CD4-positive, alpha-beta T cell treated with Interleukin-4 for 4 hours (primary cell): ENCODE data around the gene H1-8.
"Not testable (repeated sequence)": the region's sequence is repeated elsewhere in the genome, so short reads cannot be mapped to it uniquely, and the experiment has no call there.

Source experiments
- DNase-seq: peaks from one replicate; pipeline ENCODE4 v3.0.0-alpha.2; 2020

H1-8 gene

DNA sequence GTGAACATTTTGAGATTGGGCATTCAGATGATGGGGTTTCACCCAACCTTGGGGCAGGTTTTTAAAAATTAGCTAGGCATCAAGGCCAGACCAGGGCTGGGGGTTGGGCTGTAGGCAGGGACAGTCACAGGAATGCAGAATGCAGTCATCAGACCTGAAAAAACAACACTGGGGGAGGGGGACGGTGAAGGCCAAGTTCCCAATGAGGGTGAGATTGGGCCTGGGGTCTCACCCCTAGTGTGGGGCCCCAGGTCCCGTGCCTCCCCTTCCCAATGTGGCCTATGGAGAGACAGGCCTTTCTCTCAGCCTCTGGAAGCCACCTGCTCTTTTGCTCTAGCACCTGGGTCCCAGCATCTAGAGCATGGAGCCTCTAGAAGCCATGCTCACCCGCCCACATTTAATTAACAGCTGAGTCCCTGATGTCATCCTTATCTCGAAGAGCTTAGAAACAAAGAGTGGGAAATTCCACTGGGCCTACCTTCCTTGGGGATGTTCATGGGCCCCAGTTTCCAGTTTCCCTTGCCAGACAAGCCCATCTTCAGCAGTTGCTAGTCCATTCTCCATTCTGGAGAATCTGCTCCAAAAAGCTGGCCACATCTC lies 8.4 kb upstream of the H1-8 start:
- no peak for DNase-seq

DNA sequence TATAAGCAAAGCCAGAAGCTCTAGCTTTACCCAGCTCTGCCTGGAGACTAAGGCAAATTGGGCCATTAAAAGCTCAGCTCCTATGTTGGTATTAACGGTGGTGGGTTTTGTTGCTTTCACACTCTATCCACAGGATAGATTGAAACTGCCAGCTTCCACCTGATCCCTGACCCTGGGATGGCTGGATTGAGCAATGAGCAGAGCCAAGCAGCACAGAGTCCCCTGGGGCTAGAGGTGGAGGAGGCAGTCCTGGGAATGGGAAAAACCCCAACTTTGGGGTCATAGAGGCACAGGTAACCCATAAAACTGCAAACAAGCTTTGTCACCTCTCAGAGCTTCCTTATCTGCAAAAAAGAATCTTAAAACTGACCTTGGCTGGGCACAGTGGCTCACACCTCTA lies 7.9 kb upstream of the H1-8 start:
- no peak for DNase-seq

DNA sequence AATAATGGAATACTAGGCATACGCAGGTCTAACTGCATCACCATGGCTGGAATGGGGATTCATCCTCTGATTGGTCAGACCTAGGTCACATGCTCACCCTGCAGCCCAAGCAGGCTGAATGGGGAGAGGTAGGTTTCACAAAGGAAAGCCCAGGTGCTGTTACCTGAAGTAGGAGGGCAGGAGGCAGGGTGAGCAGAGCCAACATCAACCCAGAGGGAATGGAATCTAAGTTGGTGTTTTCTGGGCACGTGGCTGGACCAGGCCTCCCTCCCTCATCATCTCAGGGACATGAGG lies 6.7 kb upstream of the H1-8 start:
- DNase-seq: no peak

DNA sequence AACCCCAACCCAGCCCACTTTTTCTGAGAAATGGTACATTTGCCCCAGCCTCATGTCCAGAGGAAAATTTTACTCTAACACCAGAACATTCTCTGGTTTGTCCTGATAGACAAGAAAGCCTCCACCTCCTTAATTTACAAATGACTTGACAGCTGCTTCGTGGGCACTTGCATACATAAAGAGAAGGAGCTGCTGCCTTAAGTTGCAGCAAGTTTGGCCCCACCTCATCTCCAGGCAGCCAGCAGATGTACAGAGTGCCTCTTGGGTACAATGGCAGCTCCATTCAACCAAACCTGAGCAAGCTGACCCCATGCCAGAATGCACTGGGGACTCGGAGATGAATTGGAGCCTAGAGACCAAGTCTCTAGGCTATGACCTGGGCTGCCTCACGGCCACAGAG lies 6.2 kb upstream of the H1-8 start:
- DNase-seq: no peak

DNA sequence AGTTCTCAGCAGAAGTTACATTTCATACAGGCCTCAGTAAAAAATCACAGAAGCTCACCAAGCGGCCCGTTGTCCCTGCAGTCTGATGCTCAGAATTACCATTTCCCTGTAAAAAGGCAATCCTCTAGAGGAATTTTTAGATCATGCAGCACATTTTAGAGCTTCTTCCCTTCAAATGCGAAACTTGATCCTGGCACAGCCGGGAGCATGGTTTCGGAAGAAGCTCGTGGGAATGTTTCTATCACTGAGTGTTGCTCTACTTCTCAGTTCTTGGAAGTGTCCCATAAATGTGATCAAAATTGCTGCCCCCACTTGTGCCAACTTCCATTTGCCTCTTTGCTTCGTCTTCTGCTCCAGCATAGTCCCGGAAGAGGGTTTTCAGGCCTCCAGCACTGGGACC lies 3.8 kb upstream of the H1-8 start:
- no peak for DNase-seq

DNA sequence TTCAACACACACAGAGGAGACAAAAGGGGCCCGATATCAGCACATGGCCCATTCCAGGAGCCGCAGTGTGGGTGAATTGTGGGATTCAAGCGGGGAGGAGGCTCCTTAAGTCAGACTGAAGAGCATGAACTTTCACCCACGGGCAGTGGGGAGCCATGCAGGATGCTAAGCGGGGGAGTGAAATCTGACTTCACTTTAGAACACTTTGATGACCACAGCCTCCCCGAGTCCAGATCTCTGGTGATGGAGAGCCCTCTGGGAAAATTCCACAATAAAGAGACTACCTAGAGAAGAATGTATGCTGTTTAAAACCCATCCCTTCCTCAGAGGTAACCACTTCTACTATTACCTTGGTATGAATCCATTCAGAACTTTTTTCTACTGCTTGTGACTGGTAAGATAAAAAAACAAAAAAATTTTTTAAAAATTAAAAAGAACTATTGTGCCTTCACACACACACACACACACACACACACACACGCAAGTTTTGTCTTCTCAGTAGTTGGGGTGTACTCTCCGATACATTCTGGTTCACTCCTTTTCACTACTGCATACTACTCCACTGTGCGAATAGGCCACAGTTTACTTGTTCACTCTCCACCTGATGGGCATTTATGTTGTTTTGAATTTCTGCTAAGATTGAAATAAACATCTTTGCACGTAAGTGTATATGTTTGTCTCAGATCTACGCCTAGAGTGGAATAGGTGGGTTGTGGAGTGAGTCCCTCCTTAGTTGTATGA lies 2.0 kb upstream of the H1-8 start:
- DNase-seq: no peak

DNA sequence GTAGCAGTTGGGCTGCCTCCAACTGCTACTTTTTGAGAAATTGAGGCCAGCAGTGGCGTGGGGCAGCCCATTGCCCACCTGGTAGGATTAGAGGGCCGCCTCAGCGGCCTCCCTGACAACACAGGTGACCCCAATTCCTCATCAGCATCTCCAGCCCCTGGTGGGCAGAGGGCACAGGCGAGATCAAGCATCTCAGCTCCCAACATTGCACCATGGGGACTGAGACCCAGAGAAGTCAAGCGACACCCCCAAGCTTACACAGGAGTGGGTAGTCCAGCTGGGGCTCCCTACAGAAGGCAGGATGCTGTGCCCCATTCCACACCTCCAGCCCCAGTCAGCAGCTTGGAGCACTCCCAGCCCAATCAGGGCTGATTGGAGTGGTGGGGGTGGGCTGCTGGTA lies 228 bp upstream of the H1-8 start:
- no peak for DNase-seq

DNA sequence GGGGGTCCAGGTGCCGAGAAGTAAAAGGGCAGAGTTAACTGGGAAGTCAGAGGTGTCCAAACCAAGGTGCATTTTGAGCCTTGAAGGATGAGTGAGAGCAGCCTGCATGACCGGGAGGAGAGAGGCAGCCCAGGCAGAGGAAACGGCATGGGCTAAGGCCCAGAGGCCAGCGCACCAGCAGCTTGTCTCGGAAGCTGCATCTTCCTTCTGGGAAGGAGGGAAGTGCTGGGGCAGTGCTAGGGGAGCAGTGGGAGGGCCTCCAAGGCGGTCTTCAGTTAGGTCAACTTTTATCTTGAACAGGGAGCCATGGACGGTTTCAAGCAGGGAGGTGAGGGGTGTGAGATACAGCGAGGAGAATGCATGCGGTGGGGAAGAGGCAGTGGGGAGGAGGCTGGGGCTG lies 1.0 kb downstream of the H1-8 start:
- no peak for DNase-seq

DNA sequence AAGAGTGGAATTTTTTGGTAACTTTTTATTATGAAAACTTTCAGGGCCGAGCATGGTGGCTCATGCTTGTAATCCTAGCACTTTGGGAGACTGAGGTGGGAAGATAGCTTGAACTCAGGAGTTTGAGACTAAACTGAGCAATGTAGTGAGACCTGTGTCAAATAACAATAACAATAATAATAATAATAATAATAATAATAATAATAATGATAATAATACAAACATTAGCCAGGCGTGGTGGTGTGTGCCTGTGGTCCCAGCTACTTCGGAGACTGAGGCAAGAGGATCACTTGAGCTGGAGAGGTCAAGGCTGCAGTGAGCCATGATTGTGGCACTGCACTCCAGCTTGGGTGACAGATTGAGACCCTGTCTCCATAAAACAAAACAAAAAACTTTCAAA lies 3.0 kb downstream of the H1-8 start:
- DNase-seq: not testable (repeated sequence)

DNA sequence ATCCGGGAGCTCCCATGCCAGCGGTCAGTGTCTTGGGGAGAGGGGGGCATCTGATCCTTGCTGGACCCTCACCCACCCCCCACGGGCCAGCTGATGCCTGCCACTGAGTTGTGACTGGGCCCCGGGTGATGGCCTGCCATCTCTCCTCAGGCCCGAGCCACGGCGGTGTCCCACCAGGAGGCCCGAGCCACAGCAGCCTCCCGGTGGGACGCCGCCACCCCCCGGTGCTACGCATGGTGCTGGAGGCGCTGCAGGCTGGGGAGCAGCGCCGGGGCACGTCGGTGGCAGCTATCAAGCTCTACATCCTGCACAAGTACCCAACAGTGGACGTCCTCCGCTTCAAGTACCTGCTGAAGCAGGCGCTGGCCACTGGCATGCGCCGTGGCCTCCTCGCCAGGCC lies 4.3 kb downstream of the H1-8 start:
- DNase-seq: no peak

DNA sequence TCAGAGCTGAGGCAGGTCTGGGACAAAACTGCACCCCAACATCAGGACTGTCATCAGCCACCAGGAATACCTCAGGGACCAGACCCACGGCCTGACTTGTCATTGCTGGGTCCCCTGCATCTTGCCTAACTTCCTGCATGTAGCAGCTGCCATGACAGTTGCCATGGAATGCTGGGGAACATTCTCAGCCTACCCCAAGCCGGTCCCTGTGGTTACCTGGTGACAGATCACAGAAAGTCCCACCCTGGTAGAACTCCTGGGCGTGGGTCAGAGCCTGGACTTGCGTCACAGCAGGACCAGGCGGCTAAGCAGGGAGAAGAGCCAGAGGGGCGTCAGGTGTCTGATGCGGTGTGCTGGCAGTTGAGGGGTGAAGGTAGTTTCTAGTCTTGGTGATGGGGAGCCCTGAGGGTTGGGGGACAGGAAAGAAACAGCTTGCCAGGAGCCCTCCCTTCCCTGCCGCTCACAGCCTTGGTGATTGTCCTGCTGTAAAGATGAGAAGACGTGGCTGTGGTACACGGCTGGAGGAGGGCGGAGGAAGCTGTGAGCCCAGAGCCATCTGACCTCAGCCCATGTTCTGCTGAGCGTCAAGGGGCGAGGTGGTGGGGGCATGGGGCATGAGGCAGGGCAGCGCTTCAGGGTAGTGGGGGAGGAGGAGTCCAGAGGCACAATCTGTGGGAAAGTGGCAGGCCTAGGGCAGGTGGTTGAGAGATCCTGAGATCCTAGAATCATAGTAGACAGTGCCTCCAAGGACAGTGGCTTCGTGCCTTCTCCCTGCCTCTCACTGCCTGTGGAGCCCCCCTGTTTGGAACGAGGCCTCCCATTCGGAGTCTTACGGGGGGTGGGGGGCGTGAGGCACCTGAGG lies 5.4 kb downstream of the H1-8 start:
- no peak for DNase-seq

DNA sequence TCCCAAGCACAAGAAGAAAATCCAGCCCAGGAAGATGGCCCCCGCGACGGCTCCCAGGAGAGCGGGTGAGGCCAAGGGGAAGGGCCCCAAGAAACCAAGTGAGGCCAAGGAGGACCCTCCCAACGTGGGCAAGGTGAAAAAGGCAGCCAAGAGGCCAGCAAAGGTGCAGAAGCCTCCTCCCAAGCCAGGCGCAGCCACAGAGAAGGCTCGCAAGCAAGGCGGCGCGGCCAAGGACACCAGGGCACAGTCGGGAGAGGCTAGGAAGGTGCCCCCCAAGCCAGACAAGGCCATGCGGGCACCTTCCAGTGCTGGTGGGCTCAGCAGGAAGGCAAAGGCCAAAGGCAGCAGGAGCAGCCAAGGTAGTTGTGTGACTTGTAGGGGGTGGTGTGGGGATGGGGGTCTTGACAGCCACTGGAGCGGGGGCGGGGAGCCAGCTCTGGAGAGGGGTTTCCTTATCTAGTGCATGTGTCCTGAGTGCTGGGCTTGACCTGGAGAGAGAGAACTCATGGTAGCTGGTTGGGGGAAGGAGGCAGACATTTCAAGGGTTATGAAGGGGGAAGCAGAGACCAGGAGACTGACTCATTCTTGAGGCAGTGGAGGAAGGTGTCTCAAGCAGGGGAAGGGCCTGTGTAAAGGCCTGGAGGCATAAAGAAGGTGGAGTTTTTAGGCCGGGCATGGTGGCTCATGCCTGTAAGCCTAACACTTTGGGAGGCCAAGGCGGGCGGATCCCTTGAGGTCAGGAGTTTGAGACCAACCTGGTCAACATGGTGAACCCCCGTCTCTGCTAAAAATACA lies 6.2 kb downstream of the H1-8 start:
- DNase-seq: no peak

DNA sequence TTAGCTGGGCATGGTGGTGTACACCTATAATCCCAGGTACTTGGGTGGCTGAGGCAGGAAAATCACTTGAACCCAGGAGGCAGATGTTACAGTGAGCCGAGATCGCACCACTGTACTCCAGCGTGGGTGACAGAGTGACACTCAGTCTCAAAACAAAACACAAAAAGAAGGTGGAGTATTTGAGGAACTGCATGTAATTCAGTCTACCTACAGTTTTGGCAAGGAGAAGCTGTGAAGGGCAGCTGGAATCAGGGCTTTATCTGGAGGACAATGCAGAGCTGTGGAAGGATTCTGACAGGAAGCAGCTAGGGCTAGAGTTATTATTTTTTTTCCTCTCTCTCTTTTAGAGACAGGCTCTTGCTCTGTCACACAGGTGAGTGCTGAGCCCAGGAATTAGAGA lies 6.8 kb downstream of the H1-8 start:
- DNase-seq: no peak

DNA sequence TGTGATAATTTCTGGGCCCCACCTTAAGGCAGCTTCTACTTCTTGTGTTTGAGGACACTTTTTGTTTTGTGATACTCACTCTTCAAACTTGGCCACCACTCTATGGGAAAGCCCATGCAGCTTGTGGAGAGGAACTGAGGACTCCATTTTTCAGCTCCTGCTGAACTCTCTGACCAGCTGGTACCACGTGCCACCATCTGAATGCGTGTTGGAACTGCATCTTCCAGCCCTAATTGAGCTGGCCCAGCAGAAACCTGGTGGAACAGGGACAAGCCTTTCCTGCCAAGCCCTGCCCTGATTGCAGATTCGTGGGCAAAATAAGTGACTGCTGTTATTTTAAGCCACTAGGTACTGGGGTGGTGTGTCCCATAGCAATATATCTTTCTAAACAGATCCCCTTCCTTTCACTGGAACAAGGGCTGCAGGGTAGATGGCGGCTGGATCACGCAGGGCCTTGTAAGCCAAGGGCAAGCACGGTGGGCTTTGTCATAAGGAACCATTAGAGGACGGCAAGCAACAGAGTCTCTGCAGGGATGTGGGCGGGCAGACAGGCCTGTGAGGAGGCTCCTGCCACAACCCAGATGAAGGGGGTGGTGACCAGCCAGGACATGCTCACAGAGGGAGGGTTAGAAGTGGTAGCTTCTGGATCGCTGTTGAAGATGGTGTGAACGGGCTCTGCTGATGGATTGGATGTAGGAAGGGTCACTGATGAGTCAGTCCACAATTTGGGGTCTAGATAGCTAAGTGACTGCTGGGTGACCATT lies 9.5 kb downstream of the H1-8 start:
- DNase-seq: no peak

DNA sequence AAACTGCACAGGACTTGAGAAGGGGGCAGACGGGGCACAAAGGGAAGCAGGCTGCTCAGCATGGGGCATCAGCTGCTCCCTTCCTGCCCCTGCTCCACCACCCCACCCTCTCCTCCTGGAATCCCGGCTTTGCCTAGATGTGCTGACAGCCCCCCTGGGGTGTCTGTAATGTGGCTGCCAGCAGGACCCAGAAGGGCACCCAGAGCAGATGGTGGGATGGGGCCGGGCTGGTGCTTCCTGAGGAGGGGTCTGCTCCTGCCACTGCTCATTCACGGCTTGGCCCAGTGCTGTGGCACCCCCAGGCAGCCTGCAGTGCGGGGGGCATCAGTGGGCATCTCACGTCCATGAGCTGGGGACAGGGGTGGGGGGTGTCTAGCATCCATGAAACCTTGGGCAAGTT lies 10.2 kb downstream of the H1-8 start:
- DNase-seq: no peak

DNA sequence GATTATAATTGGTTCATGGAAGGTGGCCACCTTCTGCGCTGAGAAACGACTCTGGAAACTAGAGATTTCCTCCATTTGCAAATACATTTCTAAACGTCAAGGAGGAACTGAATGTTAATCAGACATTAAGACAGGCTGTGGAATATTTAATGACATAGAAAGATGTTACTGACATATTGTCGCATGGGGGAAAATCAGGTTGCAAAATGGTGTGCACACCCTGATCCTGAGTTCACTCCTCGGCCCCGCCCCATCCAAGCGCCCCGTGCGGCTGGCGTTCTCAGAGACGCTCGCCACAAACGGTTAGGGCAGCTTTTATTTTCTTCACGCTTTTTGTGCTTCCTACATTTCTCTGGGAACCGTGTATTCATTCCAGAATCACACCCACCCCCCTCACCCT lies 10.7 kb downstream of the H1-8 start:
- DNase-seq: no peak

DNA sequence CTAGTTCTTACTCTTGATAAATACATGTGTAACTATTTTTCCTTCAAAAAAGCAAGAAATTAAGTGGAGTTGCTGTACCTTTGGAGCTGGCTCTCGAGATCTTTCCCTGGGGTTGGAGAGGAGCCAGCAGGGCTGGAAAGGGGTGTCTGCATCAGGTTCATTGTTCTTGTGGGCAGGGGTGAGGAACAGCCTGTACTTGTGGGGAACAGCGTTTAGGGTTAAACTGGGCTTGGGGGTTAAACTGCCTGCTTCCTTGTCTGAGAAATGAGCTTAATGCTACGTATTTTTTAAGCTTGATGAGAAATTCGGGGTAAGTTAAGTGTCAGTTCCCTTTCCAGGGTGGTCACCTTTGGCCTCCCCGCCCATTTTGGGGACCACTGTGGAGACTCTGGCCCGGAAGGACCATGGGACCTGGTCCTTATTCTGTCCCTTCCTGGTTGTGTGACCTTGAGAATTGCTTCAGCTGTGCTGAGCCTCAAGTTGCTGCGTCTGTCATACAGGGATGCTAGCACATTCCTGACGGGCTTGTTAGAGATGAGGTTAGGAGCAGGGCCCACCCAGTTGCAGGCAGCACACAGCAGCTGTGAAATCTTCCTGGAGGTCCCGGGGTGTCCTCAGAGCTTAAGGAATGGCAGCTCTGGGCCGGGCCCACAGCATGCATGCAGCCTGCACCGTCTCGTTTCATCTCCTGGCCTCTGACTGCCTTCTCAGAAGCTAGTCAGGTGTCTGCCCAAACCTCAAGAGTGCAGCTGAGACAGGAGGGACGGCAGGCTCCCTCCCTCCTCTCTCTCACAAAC lies 11.6 kb downstream of the H1-8 start:
- no peak for DNase-seq

DNA sequence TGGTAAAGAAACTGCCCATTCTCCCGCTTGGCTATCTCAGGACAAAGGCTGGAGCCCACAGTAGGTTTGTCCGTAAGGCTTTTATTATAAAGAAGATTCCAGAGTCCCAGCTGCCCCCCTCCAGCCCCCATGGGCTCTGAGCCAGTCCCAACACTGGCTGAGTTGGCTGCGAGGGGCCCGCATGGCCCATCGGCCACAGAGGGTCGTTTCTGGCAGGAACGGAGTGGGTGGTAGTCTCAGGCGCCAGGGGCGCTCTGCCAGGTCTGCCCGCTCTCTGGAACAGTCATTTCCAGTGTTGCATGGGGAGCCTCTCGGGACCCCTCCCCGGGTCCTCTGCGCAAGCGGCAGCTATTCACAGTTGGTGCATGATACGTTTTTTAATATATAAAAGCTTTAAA lies 12.2 kb downstream of the H1-8 start:
- DNase-seq: no peak

DNA sequence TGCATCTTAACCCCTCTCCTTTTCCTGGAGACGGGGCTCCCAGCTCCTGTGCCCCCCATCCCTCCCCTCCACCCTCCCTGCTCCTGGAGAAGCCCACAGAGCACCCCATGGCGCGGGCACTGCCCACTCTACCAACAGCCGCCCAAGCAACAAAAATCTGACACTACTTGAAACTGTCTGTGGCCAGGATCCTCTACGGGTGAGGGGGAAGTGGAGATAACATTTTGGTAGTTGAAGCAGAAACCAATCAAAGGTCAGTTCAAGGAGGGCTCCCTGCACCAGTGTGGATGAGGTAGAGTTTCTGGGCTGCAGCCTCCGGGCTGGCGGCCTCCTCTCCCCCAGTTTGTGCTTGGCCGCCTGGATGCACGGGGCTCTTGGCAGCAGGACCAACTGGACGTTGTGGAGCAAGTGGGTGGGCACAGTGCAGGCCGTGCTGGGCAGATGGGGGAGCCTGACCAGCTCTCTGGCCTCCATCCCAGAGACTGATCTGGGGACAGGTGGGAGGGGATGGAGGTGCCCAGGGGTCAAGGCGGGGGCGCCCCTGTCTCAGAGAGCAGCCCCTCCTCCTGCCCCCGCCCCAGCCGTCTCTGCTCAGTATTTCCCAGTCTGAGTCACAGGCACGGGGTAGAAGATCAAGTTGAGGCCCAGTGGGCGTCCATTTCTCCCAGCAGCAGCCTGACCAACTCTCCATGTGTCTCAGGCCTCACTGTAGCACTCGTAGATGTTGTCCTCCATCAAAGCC lies 12.8 kb downstream of the H1-8 start:
- DNase-seq: no peak

DNA sequence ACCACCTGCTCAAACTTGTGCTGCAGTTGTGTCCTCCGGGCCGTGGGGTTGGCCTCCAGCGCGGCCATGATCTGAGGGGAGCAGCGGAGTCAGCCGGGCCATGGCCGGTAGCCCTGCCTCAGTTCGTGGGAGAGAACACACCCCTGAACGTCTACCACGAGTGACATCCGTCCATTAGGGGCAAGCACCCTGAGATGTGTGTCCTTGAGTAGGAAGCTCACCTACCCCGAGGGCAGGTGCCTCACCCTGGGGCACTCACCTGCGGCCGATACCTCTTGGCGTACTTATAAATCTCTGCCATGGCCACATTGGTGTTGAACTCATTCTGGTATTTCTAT lies 13.4 kb downstream of the H1-8 start:
- no peak for DNase-seq

DNA sequence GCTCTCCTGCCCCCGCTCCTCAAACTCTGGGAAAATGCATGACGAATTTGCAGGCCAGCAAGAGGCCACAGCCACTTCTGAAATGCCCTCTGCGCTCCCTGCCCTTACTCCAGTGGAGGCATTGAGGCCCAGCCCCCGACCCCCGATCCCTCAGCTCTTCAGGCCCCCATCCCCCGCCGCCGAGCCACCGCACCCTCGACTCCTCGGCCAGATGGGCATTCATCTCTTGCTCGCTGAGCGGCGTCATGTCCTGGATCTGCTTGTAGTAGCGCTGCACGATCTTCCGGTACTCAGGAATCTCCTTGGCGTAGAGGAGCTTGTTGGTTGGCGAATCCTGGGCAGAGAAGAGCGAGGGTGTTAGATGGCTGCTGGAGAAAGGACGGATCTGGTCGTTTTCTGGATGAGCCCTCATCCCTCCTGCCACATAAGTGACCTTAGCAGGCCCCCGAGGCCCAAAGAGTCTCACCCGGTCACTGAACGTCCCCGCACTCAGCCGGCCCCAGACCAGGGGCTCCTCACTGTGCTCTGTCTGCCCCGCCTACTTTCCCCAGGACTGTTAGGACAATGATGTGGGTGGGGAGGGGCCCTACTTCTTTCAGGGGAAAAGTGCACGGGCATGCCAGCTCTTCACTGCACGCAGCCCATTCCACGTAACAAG lies 14.0 kb downstream of the H1-8 start:
- no peak for DNase-seq
